Liver (tissue), 3 donors: ENCODE results near the gene SCAMP1.

Source experiments
- ATF3 ChIP-seq: IDR thresholded peaks from 2 replicates; pipeline ENCODE4 v1.6.1; 2016; ENCODE audit warnings: antibody characterized with exemption
- CTCF ChIP-seq: fragments of 150-350 bp; IDR thresholded peaks from 2 replicates; pipeline ENCODE4 v1.5.1; 2017; ENCODE audit warnings: improper control_type of control experiment, low read depth, low read length; ENCODE audit not compliant: missing input control
- EGR1 ChIP-seq, 2 donors: IDR thresholded peaks; 2 replicates each; pipeline ENCODE4 v1.6.1; 2016 to 2018; ENCODE audit warnings: antibody characterized with exemption in 2 of 2, low read depth in 2 of 2
- FOXA1 ChIP-seq: IDR thresholded peaks from 2 replicates; pipeline ENCODE4 v1.6.1; 2016; ENCODE audit warnings: antibody characterized with exemption
- GABPA ChIP-seq, 2 donors: IDR thresholded peaks in 1 of 2; conservative IDR thresholded peaks in 1 of 2; 2 replicates each; pipeline ENCODE4 v1.6.1; 2016; ENCODE audit warnings: antibody characterized with exemption in 2 of 2, mild to moderate bottlenecking in 1 of 2, moderate library complexity in 1 of 2
- HNF4G ChIP-seq: IDR thresholded peaks from 2 replicates; pipeline ENCODE4 v1.6.1; 2016; ENCODE audit warnings: antibody characterized with exemption
- JUND ChIP-seq, 2 donors: IDR thresholded peaks; 2 replicates each; pipeline ENCODE4 v1.6.1; 2016; ENCODE audit warnings: antibody characterized with exemption in 2 of 2
- MAX ChIP-seq: IDR thresholded peaks from 2 replicates; pipeline ENCODE4 v1.6.1; 2016; ENCODE audit warnings: antibody characterized with exemption
- RAD21 ChIP-seq, 2 donors: IDR thresholded peaks; 2 replicates each; pipeline ENCODE4 v1.6.1; 2016; ENCODE audit warnings: antibody characterized with exemption in 2 of 2, mild to moderate bottlenecking in 2 of 2
- REST ChIP-seq: IDR thresholded peaks from 2 replicates; pipeline ENCODE4 v1.6.1; 2016; ENCODE audit warnings: antibody characterized with exemption, mild to moderate bottlenecking
- SP1 ChIP-seq: IDR thresholded peaks from 2 replicates; pipeline ENCODE4 v1.6.1; 2018; ENCODE audit warnings: antibody characterized with exemption, mild to moderate bottlenecking
- TAF1 ChIP-seq: conservative IDR thresholded peaks from 2 replicates; pipeline ENCODE4 v1.6.1; 2016; ENCODE audit warnings: antibody characterized with exemption, mild to moderate bottlenecking
- YY1 ChIP-seq: IDR thresholded peaks from 2 replicates; pipeline ENCODE4 v1.6.1; 2016; ENCODE audit warnings: antibody characterized with exemption, mild to moderate bottlenecking
- ZBTB33 ChIP-seq: IDR thresholded peaks from 2 replicates; pipeline ENCODE4 v1.6.1; 2016; ENCODE audit warnings: antibody characterized with exemption
- donor health status: healthy.
- donor health status: healthy.

GRCh38 chr5:78527925-78528324, 167.5 kb downstream of the SCAMP1 start:
- TF ChIP-seq GABPA (IDR thresholded peaks at IDR 0.05 in 1 of 2, conservative IDR thresholded peaks at IDR 0.05 in 1 of 2) (no peak), CTCF (no peak), REST (no peak), ATF3 (no peak), EGR1 (IDR thresholded peaks at IDR 0.05; ENCODE audit: low read depth in 2 of 2) (no peak), MAX (no peak), TAF1 (no peak), FOXA1 (no peak), YY1 (no peak), RAD21 (IDR thresholded peaks at IDR 0.05) (no peak), SP1 (no peak), JUND (IDR thresholded peaks at IDR 0.05) (no peak), HNF4G (no peak), ZBTB33 (no peak)
